ENCODE results near the gene CTSW.
A peak's percentile ranks its signal among the peaks of the same experiment; 100 is the strongest.

The CTSW gene

GRCh38 chr11:65903068-65903481 lies 23.4 kb downstream of the CTSW start (continued):
- 0 out of 2 replicates have a peak, but pooled peaks have one; percentile 11 for TF ChIP-seq ZBTB48 (tag by site-specific recombination; IDR thresholded peaks at IDR 0.05)
- no peak for TF ChIP-seq ZNF133 (tag by site-specific recombination; IDR thresholded peaks at IDR 0.05)
- TF ChIP-seq ZNF18 (tag by site-specific recombination; IDR thresholded peaks at IDR 0.05) = no peak
- no peak for TF ChIP-seq ZNF544 (tag by site-specific recombination; IDR thresholded peaks at IDR 0.05)
- no peak for TF ChIP-seq AEBP2 (tag by site-specific recombination; IDR thresholded peaks at IDR 0.05; ENCODE audit: borderline replicate concordance)
- TF ChIP-seq ZNF114 (tag by site-specific recombination; IDR thresholded peaks at IDR 0.05) = no peak
- TF ChIP-seq ZNF777 (tag by site-specific recombination; IDR thresholded peaks at IDR 0.05; ENCODE audit: borderline replicate concordance) = no peak
- no peak for TF ChIP-seq ZNF214 (tag by site-specific recombination; IDR thresholded peaks at IDR 0.05; ENCODE audit: borderline replicate concordance)
- TF ChIP-seq ZNF530 (tag by site-specific recombination; IDR thresholded peaks at IDR 0.05; ENCODE audit: low read depth) = no peak

- H3K36me3 ChIP-seq (ENCODE audit: control insufficient read depth in 2 of 2, insufficient read depth in 1 of 2, low read length in 2 of 2) = no peaks in the 10 kb centered on the region
- no peaks in the 10 kb centered on the region for H3K9me3 ChIP-seq (ENCODE audit: control insufficient read depth, insufficient read depth, low read depth, low read length)
- H3K4me1 ChIP-seq (ENCODE audit: control insufficient read depth, insufficient read depth, low read length) = no peaks in the 10 kb centered on the region
- ChIA-PET POLR2A (interaction anchor here (0.6 to 2.0 kb wide), 4 partner anchors 11 to 16 kb away, joined by 3 to 7 read pairs (median 5); partner anchors contain the start of gene FIBP), CTCF (interaction anchor here (0.6 to 3.8 kb wide), 4 partner anchors 14 to 315 kb away, joined by 3 to 40 read pairs (median 18); partner anchors contain the start of genes CCDC85B and FIBP)
- TF ChIP-seq ZNF146 (tag by site-specific recombination; IDR thresholded peaks at IDR 0.05) (no peak), SCRT2 (tag by site-specific recombination; IDR thresholded peaks at IDR 0.05) (no peak), ZNF26 (tag by site-specific recombination; IDR thresholded peaks at IDR 0.05) (no peak), GFI1B (tag by site-specific recombination; IDR thresholded peaks at IDR 0.05) (no peak), ZNF785 (tag by site-specific recombination; IDR thresholded peaks at IDR 0.05) (no peak), AEBP2 (tag by site-specific recombination; IDR thresholded peaks at IDR 0.05; ENCODE audit: borderline replicate concordance) (no peak), ZNF843 (tag by site-specific recombination; IDR thresholded peaks at IDR 0.05) (no peak), PRDM6 (tag by site-specific recombination; IDR thresholded peaks at IDR 0.05) (no peak), ZBTB20 (tag by site-specific recombination; IDR thresholded peaks at IDR 0.05) (no peak), ZNF121 (tag by site-specific recombination; IDR thresholded peaks at IDR 0.05) (no peak), ZNF629 (tag by site-specific recombination; IDR thresholded peaks at IDR 0.05) (no peak), ZNF626 (tag by site-specific recombination; IDR thresholded peaks at IDR 0.05) (no peak), ZNF157 (tag by site-specific recombination; IDR thresholded peaks at IDR 0.05) (no peak), ZBTB17 (tag by site-specific recombination; IDR thresholded peaks at IDR 0.05) (no peak), RBAK (tag by site-specific recombination; IDR thresholded peaks at IDR 0.05) (no peak), BCL11B (tag by site-specific recombination; IDR thresholded peaks at IDR 0.05; ENCODE audit: low read depth) (no peak), ZBTB48 (tag by site-specific recombination; IDR thresholded peaks at IDR 0.05) (no peak), ZNF169 (tag by site-specific recombination; IDR thresholded peaks at IDR 0.05) (no peak), MZF1 (tag by site-specific recombination; IDR thresholded peaks at IDR 0.05; ENCODE audit: borderline replicate concordance) (no peak), ZSCAN16 (tag by site-specific recombination; IDR thresholded peaks at IDR 0.05) (no peak)
- no peak overlapping the region for H3K27ac ChIP-seq (ENCODE audit: extremely low read depth, low read depth, low read length)
- no peak overlapping the region for H3K4me3 ChIP-seq (ENCODE audit: low read depth, low read length)
Measured at GRCh38 chr11:65903715-65904114, 24.1 kb downstream of the CTSW start.

Data from HEK293 (cell line).